ENCODE data around the gene RAB11FIP4.

DNA sequence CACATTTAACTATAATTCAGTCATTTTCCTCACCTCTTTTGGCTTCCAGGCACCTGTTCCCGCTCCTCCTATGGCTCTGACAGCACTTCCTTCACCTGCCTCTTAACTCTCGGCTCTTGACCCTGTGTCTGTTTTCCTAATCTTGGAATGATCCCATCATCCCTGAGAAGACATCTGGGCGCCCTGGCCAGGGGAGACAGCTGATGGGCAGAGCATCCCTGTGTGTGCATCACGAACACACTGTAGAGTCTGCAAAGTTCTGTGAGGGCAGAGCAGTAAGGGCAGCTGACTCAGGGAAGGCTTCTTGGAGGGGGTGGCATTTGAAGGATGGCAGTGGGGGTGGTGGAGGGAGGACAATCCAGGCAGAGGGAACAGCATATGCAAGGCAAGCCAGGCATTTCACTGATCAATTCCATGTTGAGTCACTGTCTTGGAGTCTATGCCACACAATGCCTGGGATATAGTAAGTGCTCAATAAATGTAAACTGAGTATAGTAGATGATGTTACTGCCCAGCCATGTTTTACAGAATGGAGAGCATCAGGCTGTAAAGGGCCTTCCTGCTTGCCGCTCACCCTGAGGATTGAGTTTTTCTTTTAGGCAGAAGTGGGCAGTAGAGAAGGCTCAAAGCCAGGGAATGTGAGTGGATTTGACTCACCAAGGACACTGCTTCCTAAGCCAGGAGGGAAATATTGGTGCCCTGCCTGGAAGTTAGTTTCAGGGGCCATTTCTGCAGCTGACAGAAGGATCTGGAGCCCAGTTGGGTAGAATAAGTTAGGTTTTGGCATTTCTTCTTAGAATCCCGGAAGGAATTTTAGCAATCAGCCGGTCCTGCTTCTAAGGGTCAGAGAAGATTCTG, 5.8 kb upstream of the RAB11FIP4 start:
- no peak for TF ChIP-seq EP300 (IDR thresholded peaks at IDR 0.05)
- TF ChIP-seq, protein P1, sequence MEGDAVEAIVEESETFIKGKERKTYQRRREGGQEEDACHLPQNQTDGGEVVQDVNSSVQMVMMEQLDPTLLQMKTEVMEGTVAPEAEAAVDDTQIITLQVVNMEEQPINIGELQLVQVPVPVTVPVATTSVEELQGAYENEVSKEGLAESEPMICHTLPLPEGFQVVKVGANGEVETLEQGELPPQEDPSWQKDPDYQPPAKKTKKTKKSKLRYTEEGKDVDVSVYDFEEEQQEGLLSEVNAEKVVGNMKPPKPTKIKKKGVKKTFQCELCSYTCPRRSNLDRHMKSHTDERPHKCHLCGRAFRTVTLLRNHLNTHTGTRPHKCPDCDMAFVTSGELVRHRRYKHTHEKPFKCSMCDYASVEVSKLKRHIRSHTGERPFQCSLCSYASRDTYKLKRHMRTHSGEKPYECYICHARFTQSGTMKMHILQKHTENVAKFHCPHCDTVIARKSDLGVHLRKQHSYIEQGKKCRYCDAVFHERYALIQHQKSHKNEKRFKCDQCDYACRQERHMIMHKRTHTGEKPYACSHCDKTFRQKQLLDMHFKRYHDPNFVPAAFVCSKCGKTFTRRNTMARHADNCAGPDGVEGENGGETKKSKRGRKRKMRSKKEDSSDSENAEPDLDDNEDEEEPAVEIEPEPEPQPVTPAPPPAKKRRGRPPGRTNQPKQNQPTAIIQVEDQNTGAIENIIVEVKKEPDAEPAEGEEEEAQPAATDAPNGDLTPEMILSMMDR (IDR thresholded peaks at IDR 0.05), result no peak

All from suprapubic skin (tissue), 3 donors.